ENCODE data around the gene SMKR1.

SMKR1 gene

GRCh38 chr7:129496653-129497052, 5.7 kb upstream of the SMKR1 start:
- Histone ChIP-seq H3K27ac (replicated peaks) (no peak overlapping the region), H3K27me3 (ENCODE audit: insufficient read depth, poor library complexity, severe bottlenecking) (no peaks in the 10 kb centered on the region), H3K4me3 (replicated peaks; ENCODE audit: insufficient read depth, low read length) (no peak overlapping the region)
- TF ChIP-seq CTCF (IDR thresholded peaks at IDR 0.05; ENCODE audit: insufficient read depth, low read length), result no peak
- TF ChIP-seq SPI1 (IDR thresholded peaks at IDR 0.05; ENCODE audit: borderline replicate concordance, low read depth), result no peak
- no peak for TF ChIP-seq GABPA (IDR thresholded peaks at IDR 0.05; ENCODE audit: low read depth)
- no peak for TF ChIP-seq REST (IDR thresholded peaks at IDR 0.05; ENCODE audit: insufficient replicate concordance, low read depth)
- TF ChIP-seq POLR2AphosphoS5 (IDR thresholded peaks at IDR 0.05; ENCODE audit: low read depth), result no peak
- DNase-seq (ENCODE audit: low read depth in 1 of 2, low spot score in 1 of 2), result no peak

- no peak for DNase-seq (ENCODE audit: low read depth in 1 of 2, low spot score in 1 of 2)
- Histone ChIP-seq H3K4me3 (replicated peaks; ENCODE audit: insufficient read depth, low read length) (no peak overlapping the region), H3K27ac (replicated peaks) (no peak overlapping the region), H3K27me3 (ENCODE audit: insufficient read depth, poor library complexity, severe bottlenecking) (no peaks in the 10 kb centered on the region)
- TF ChIP-seq SPI1 (IDR thresholded peaks at IDR 0.05; ENCODE audit: borderline replicate concordance, low read depth), result no peak
- TF ChIP-seq REST (IDR thresholded peaks at IDR 0.05; ENCODE audit: insufficient replicate concordance, low read depth), result no peak
- TF ChIP-seq POLR2AphosphoS5 (IDR thresholded peaks at IDR 0.05; ENCODE audit: low read depth), result no peak
- TF ChIP-seq CTCF (IDR thresholded peaks at IDR 0.05; ENCODE audit: insufficient read depth, low read length), result no peak
- no peak for TF ChIP-seq GABPA (IDR thresholded peaks at IDR 0.05; ENCODE audit: low read depth)
Observed at GRCh38 chr7:129497156-129497555, 5.2 kb upstream of the SMKR1 start.

GRCh38 chr7:129498021-129498420, 4.3 kb upstream of the SMKR1 start:
- peaks cover 3% of the 10 kb centered on the region for H3K27me3 ChIP-seq (ENCODE audit: insufficient read depth, poor library complexity, severe bottlenecking)
- no peak for DNase-seq (ENCODE audit: low read depth in 1 of 2, low spot score in 1 of 2)
- no peak for TF ChIP-seq GABPA (IDR thresholded peaks at IDR 0.05; ENCODE audit: low read depth)
- TF ChIP-seq CTCF (IDR thresholded peaks at IDR 0.05; ENCODE audit: insufficient read depth, low read length), result no peak
- no peak for TF ChIP-seq POLR2AphosphoS5 (IDR thresholded peaks at IDR 0.05; ENCODE audit: low read depth)
- TF ChIP-seq SPI1 (IDR thresholded peaks at IDR 0.05; ENCODE audit: borderline replicate concordance, low read depth), result no peak
- TF ChIP-seq REST (IDR thresholded peaks at IDR 0.05; ENCODE audit: insufficient replicate concordance, low read depth), result no peak
- no peak overlapping the region for H3K4me3 ChIP-seq (replicated peaks; ENCODE audit: insufficient read depth, low read length)
- H3K27ac ChIP-seq (replicated peaks), result no peak overlapping the region
